Activated T-helper 2 cell treated with anti-CD3 and anti-CD28 coated beads, Interferon-gamma antibody, Interleukin-2, Interleukin-4, amounts not matched to agents 10 μg/mL and 5 μg/mL and 100 μg/mL, durations not matched to agents 14 hours and 24 hours and 36 hours (primary cell): Measurements from ENCODE around the gene PGBD2. TPM values are rescaled to one million over a fixed set of nuclear protein-coding genes. Genes with fewer than 3 reads are reported as not detected.

Experiments used
- DNase-seq: peaks from one replicate; pipeline ENCODE4 v3.0.0; 2021; ENCODE audit warnings: low spot score
- H3K27ac Mint-ChIP-seq: one replicate; pipeline ENCODE4 v1.8.0; 2021; ENCODE audit warnings: mixed read lengths
- H3K27me3 Mint-ChIP-seq: one replicate; pipeline ENCODE4 v1.8.0; 2021; ENCODE audit warnings: low read depth, mixed read lengths
- H3K36me3 Mint-ChIP-seq: one replicate; pipeline ENCODE4 v1.8.0; 2021; ENCODE audit warnings: low read depth, mixed read lengths
- H3K4me1 Mint-ChIP-seq: one replicate; pipeline ENCODE4 v1.8.0; 2021; ENCODE audit warnings: low read depth, mixed read lengths
- H3K4me3 Mint-ChIP-seq: one replicate; pipeline ENCODE4 v1.8.0; 2021; ENCODE audit warnings: low read depth, mild to moderate bottlenecking, moderate library complexity, mixed read lengths
- H3K9me3 Mint-ChIP-seq: one replicate; pipeline ENCODE4 v1.8.0; 2021; ENCODE audit warnings: mixed read lengths
- intact Hi-C: fragments of 100-400 bp; cut with micrococcal nuclease; formaldehyde crosslinking; loops from one replicate; pipeline ENCODE4 v1.15.1; 2023
- total RNA-seq: library from RNA; stranded (reverse); gene quantifications from 2 replicates; pipeline ENCODE4 v1.2.3, GENCODE V29; 2022

The PGBD2 gene, protein sequence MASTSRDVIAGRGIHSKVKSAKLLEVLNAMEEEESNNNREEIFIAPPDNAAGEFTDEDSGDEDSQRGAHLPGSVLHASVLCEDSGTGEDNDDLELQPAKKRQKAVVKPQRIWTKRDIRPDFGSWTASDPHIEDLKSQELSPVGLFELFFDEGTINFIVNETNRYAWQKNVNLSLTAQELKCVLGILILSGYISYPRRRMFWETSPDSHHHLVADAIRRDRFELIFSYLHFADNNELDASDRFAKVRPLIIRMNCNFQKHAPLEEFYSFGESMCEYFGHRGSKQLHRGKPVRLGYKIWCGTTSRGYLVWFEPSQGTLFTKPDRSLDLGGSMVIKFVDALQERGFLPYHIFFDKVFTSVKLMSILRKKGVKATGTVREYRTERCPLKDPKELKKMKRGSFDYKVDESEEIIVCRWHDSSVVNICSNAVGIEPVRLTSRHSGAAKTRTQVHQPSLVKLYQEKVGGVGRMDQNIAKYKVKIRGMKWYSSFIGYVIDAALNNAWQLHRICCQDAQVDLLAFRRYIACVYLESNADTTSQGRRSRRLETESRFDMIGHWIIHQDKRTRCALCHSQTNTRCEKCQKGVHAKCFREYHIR
- 6.7 and 6.9 TPM in 2 replicates for total RNA-seq

DNA sequence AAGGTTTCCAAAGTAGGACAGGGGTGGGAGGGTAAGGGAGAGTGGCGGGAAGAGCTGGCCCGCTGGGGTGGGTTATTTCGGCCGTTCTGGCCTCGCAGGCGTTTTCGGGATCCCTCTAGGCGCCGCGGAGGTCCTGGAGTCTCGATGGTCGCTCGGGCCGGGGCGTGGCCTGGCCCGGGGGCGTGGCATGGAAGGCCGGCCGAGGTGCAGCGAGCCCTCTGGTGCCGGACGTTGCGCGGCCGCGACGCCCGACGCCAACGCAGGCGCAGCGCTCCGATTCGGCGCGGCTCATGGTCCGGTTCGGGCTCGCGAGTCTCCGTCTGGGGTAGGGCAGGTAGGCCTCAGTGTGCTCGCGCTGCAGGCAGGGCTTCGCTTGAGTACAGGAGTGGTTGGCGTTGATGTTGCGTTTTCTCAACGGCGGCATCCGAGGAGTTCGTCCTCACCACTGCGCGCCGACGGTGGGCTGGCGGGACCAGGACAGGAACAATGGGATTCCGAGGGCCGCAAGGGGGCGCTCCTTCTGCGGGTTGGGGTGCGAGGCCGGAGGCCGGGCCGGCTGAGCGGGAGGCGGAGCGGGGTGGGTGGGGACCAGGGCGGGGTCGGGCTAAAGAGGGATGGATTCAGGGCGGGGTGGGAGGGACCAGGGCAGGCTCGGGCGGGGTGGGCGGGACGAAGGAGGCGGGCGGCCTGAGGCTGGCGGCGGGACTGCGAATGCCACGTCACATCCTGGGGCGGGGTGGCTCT is at the start of gene PGBD2:
TSS of gene PGBD2 (plus strand) at position 227 of the 744 bp plus-strand sequence. CDS start 7,628 bp downstream, outside the sequence.
- H3K27me3 Mint-ChIP-seq, result peaks cover 12% of the 10 kb centered on the region
- no peaks in the 10 kb centered on the region for H3K9me3 Mint-ChIP-seq
- peak within 1 kb of the TSS; percentile 93 for H3K4me3 Mint-ChIP-seq
- DNase-seq, result peak; percentile 91
- peak within 1 kb of the TSS; percentile 97 for H3K27ac Mint-ChIP-seq
- peaks cover 7% of the 10 kb centered on the region for H3K36me3 Mint-ChIP-seq
- intact Hi-C loops, result loop anchor here (1.0 kb wide), 5 partner anchors 18 to 80 kb away; partner anchors contain the start of genes ZNF672 and ZNF692
- H3K4me1 Mint-ChIP-seq, result peaks cover 24% of the 10 kb centered on the region

DNA sequence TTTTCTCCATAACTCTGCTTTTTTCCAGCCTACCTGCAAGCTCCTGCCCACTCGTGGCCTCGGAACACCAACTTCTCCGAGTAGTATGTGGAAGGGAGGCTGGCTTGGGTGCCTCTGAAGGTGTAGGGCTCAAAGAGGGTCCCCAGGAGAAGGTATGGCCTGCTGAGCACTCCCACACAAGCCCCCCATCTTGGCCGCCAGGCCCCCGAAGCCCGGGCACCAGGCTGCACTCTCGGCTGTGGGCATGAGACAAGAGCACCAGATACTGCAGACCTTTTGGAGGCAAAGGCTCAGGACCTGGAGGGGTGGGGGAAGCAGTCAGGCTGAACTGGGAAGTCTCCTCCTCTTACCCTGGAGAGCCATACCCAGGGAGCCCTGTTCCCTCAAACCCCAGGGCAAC is 48.8 kb upstream of the PGBD2 start:
- Mint-ChIP-seq H3K4me1 (peaks cover 33% of the 10 kb centered on the region), H3K36me3 (peaks cover 35% of the 10 kb centered on the region), H3K9me3 (no peaks in the 10 kb centered on the region), H3K4me3 (peak overlapping the region; percentile 93), H3K27me3 (no peaks in the 10 kb centered on the region), H3K27ac (peak overlapping the region; percentile 96)
- intact Hi-C loops, result no loop called here
- no peak for DNase-seq

DNA sequence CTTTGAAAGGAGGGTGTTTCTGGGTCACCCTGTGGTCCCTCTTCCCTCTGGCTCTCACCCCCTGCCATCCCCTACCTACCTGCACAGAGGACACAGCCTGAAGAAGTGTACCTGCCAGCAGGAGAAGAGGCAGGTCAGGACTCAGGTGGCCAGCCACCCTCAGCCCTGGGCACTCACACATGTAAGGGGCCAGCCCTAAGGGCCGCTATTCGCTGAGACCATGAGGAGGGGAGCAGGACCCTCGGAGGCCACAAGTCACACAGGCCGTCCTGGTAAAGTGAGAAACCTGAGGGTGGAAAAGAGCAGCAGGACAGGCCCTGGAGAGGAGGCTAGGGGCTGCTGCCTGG is 48.3 kb upstream of the PGBD2 start:
- intact Hi-C loops, result loop anchor here (1.0 kb wide), 2 partner anchors 19 to 31 kb away; partner anchors contain the start of gene ZNF672
- H3K27me3 Mint-ChIP-seq, result no peaks in the 10 kb centered on the region
- H3K36me3 Mint-ChIP-seq, result peaks cover 35% of the 10 kb centered on the region
- no peak for DNase-seq
- H3K27ac Mint-ChIP-seq, result peak overlapping the region; percentile 96
- H3K4me1 Mint-ChIP-seq, result peaks cover 37% of the 10 kb centered on the region
- no peaks in the 10 kb centered on the region for H3K9me3 Mint-ChIP-seq
- peak overlapping the region; percentile 93 for H3K4me3 Mint-ChIP-seq

DNA sequence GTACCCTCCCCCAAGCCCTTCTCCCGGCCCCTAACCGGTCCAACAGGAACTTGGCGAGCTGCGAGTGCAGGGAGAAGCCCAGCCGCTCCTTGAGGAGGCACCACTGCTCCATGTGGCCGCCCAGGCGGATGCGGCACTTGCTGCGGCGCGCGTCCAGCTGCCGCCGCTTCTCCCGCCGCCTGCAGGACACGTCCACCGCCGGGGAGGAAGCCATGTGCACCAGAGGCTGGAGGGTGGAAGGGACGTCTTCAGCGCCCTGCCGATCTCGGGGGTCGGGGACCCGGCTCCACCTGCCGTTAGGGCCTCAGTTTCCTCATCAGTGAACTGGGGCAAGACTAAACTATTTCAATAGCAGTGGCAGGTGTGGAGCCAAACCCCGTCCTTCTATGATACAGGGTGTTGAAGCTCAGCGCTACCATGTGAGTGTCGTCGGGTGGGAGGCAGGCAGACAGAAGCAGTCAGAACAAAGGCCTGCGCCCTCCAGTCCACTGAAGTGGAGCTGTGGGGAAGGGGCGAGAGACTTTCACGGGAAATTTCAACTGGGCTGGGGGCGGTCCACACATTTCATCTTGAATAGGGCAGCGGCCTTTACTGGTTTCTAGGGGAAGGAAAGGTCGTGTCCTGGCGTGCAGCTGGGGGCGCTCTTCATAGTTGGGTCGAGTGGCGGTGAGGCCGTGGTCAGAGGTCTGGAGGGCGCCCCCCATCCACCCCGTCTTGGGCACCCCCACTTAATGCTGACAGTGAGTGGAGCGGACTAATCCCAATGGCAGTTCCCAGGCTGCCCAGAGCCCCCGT is 47.7 kb upstream of the PGBD2 start:
- peak overlapping the region; percentile 93 for H3K4me3 Mint-ChIP-seq
- DNase-seq, result peak; percentile 30
- H3K9me3 Mint-ChIP-seq, result no peaks in the 10 kb centered on the region
- H3K27me3 Mint-ChIP-seq, result no peaks in the 10 kb centered on the region
- H3K27ac Mint-ChIP-seq, result peak overlapping the region; percentile 96
- peaks cover 39% of the 10 kb centered on the region for H3K4me1 Mint-ChIP-seq
- intact Hi-C loops, result loop anchor here (1.0 kb wide), 2 partner anchors 20 to 32 kb away; partner anchors contain the start of gene ZNF672
- H3K36me3 Mint-ChIP-seq, result peaks cover 35% of the 10 kb centered on the region

DNA sequence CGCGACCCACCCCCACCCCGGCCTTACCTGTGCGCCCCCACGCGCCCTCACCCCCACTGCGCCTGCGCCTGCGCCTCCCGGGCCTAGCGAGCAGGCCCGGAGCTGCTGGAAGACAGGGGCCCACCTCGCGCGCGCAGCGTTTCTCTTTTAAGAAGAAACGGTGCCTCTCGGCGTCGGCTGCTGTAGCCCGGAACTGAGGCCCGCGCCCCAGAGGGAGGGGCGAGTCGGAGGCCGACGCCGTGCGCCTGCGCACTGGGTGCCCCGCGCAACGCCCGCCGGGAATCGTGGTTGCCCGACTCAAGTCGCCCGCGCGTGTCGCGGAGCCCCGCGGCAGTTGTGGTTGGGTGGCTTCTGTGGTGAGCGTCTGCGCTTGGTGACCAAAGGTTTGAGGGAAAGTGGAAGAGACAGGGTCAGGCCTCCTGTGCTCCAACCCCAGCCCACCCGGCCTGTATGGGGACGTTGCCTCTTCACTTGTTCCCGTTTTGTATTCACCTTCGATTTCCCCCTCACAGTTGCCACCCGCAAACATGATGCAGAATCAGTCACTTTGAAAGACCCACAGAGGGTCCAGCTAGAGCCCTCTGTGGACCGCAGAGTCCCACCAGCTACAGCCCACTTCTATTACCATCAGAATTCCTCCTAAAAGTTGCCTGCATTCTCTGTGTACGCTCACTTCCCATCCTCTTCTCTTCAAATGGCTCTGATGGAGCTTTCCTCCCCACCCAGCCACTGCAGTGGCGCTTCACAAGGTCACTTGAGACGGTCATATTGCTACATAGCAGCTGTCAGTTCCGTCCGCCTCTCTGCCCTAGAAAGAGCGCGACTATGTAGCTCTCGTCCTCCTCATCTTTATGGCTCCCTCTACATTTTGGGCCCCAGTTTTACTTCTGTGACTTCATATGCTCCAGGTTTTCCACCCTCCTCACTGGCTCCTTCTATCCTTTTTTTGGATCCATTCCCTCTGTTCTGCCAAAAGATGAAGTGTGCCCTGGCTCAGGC is 46.8 kb upstream of the PGBD2 start, which contains the start of gene ZNF692:
TSS of gene ZNF692 (minus strand) at position 195 of the 999 bp plus-strand sequence. CDS start 776 bp downstream, outside the sequence.
- H3K4me3 Mint-ChIP-seq, result peak within 1 kb of the TSS; percentile 93
- H3K36me3 Mint-ChIP-seq, result peaks cover 31% of the 10 kb centered on the region
- DNase-seq, result peak; percentile 96
- intact Hi-C loops, result loop anchor here (1.0 kb wide), 4 partner anchors 14 to 47 kb away; partner anchors contain the start of genes PGBD2 and ZNF672
- no peaks in the 10 kb centered on the region for H3K9me3 Mint-ChIP-seq
- H3K27me3 Mint-ChIP-seq, result no peaks in the 10 kb centered on the region
- peaks cover 40% of the 10 kb centered on the region for H3K4me1 Mint-ChIP-seq
- peak within 1 kb of the TSS; percentile 96 for H3K27ac Mint-ChIP-seq

DNA sequence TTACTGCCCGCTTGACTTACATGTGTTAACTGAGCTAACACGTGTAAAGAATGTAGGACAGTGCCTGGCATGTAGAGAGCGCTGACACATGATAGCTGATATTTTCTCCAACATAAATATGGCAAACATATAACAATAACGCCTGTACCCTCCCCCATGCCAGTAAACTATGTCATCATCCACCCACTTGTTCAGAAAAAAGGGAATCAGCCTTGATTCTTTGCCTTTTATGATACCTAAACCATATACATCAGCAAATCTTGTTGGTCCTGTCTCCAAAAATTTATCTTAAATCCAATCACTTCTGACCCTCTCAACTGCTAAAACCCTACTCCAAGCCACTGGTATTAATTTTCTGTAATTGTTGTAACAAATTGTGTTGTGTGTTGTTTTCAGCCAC is 46.0 kb upstream of the PGBD2 start:
- Mint-ChIP-seq H3K4me1 (peaks cover 37% of the 10 kb centered on the region), H3K9me3 (no peaks in the 10 kb centered on the region), H3K36me3 (peaks cover 23% of the 10 kb centered on the region), H3K27me3 (no peaks in the 10 kb centered on the region), H3K4me3 (peak overlapping the region; percentile 93), H3K27ac (peak overlapping the region; percentile 96)
- DNase-seq, result no peak
- intact Hi-C loops, result no loop called here

DNA sequence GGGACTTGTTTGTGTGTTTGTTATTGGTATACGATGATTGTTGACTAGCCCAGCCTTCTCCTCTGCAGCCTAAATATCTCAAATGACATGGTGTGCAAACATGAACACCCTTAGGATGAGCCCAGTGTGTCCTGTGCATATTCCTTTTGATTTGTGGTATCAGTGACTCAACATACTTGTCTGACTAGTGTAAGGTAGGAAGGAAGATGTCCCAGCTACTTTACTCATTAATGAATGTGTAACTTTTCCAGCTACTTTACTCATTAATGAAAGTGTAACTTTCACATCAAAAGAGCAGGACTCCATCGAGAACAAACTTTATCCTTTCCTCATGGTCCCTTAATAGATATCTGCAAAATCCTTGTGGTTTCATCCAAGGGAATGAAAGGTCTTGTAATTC is 44.4 kb upstream of the PGBD2 start:
- Mint-ChIP-seq H3K4me3 (no peak overlapping the region), H3K27ac (no peak overlapping the region), H3K9me3 (no peaks in the 10 kb centered on the region), H3K4me1 (peaks cover 30% of the 10 kb centered on the region), H3K36me3 (peaks cover 7% of the 10 kb centered on the region), H3K27me3 (no peaks in the 10 kb centered on the region)
- intact Hi-C loops, result no loop called here
- DNase-seq, result no peak

DNA sequence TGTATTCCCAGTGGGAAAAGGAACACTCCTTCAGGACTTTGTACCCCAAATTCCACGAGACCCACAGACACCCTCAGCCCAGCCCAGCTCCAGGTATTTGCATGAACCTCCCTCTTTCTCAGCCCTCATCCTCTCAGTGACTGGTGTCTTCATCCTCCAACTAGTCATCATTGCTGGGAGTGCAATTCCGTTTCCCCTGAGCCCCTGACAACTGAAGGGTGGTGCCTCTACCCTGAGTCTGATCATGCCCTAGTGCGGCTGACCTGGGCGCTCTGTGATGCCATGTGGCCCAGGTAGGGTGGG is 43.4 kb upstream of the PGBD2 start:
- peaks cover 27% of the 10 kb centered on the region for H3K4me1 Mint-ChIP-seq
- peak overlapping the region; percentile 84 for H3K4me3 Mint-ChIP-seq
- H3K27ac Mint-ChIP-seq, result peak overlapping the region; percentile 77
- H3K9me3 Mint-ChIP-seq, result no peaks in the 10 kb centered on the region
- intact Hi-C loops, result no loop called here
- no peaks in the 10 kb centered on the region for H3K27me3 Mint-ChIP-seq
- DNase-seq, result no peak
- peaks cover 3% of the 10 kb centered on the region for H3K36me3 Mint-ChIP-seq

DNA sequence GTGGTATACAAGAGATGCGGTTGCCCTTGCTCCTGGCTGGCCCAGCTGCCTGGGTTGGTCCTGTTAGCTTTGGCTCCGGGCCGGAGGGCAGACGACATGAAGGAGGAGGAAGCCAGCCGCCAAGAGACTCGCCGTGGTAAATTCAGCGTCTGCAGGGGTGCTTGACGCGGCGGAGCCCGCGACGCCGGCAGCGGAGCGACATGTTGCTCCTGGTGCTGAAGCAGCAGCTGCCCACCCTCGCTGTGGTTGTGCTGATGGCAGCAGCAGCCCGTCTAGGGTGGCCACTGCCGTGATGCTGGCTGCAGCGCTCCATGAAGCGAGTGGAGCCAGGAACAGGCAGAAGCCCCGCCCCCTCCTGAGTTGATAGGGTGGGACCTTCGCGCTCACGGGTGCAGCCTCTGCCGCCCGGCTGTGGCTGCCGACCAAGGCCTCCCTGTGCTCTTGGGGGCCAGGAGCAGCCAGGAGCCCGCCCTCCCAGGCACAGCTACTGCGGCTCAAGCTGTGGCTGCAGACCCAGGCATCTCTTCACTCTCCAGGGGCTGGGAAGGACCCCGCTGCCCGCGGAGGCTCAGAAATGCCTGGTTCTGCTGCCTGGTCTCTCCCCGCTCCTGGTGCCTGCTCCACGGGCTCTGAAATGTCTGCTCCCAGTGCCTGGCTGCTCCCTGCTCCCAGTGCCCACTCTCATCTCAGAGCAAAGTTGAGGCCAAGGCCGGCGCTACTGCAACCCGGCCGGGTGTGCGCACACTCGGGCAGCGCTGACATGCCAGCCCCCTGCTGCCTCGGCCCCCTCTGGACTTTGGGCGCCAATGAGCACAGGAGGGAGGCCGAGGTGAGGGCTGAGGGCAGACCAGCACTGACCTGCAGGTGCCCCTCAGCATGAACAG is 42.8 kb upstream of the PGBD2 start:
- intact Hi-C loops, result loop anchor here (1.0 kb wide), 1 partner anchor 10 kb away; no protein-coding TSS in a partner anchor
- Mint-ChIP-seq H3K4me1 (peaks cover 26% of the 10 kb centered on the region), H3K27me3 (no peaks in the 10 kb centered on the region), H3K9me3 (no peaks in the 10 kb centered on the region), H3K4me3 (peak overlapping the region; percentile 84), H3K36me3 (peaks cover 3% of the 10 kb centered on the region), H3K27ac (peak overlapping the region; percentile 77)
- DNase-seq, result peak; percentile 75

DNA sequence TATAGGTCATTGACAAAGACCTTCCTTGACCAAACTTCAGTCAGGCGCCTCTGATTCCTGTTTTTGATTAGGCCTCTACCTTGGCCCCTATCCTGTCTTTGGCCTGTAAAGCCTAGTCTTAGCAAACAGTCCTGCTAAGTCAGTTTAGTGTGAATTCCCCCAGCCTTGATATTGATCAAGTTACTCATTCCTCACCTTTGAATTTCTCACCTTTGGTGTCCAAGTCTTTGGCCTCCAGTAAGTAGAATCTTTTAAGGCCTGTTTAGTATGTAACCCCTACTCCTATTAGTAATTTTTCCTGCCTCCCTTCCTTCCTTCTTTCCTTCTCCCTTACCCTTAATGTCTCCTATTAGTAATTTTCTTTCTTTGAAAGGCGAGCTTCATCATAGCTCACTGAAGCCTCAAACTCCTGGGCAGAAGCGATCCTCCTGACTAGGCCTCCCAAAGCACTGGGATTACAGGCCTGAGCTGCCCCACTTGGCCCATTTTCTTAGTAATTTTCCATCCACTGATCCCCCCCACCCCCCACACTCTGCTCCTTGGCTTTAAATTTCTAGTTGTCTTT is 34.1 kb upstream of the PGBD2 start:
- Mint-ChIP-seq H3K9me3 (no peaks in the 10 kb centered on the region), H3K36me3 (no peaks in the 10 kb centered on the region), H3K27ac (peak overlapping the region; percentile 22), H3K27me3 (peaks cover 6% of the 10 kb centered on the region), H3K4me1 (peaks cover 20% of the 10 kb centered on the region), H3K4me3 (peak overlapping the region; percentile 56)
- intact Hi-C loops, result no loop called here
- DNase-seq, result no peak
